A673 (cell line): ENCODE data around the gene MAGI1. TPM values are rescaled to one million over a fixed set of nuclear protein-coding genes. Genes with fewer than 3 reads are reported as not detected.

Source experiments
- BruUV-seq: library from RNA; stranded (reverse); fragments of 400-500 nt; replicated peaks from 2 replicates; lab custom pipeline; 2021; lab: Mats Ljungman, UMichigan
- CTCF ChIA-PET: fragments of 300-600 bp; sonication (Branson Sonifier 250); formaldehyde crosslinking; loops from one replicate; lab custom pipeline; 2022; ENCODE audit warnings: antibody characterized with exemption; lab: Charles Lee
- POLR2A ChIA-PET: fragments of 300-600 bp; sonication (Branson Sonifier 250); formaldehyde crosslinking; loops from one replicate; lab custom pipeline; 2022; ENCODE audit warnings: antibody characterized with exemption; ENCODE audit not compliant: low non-redundant PET; lab: Charles Lee
- DNase-seq: peaks from one replicate; pipeline ENCODE4 v3.0.0-alpha.2; 2015; ENCODE audit warnings: low spot score
- H3K27ac ChIP-seq: fragments of 200-600 bp; sonication (generic); 2 replicates; pipeline ENCODE4 v1.5.1; 2016; ENCODE audit warnings: mixed run types, low read depth, mild to moderate bottlenecking, mixed read lengths, antibody characterized with exemption, low read length; ENCODE audit not compliant: poor library complexity, severe bottlenecking
- H3K27me3 ChIP-seq: fragments of 200-600 bp; sonication (generic); replicated peaks from 2 replicates; pipeline ENCODE4 v1.6.1; 2017; ENCODE audit warnings: mixed run types, low read depth, mild to moderate bottlenecking, mixed read lengths, antibody characterized with exemption, low read length; ENCODE audit not compliant: insufficient read depth, poor library complexity
- H3K36me3 ChIP-seq: fragments of 200-600 bp; sonication (generic); 2 replicates; pipeline ENCODE4 v1.6.1; 2016; ENCODE audit warnings: mixed run types, mild to moderate bottlenecking, mixed read lengths, antibody characterized with exemption, low read length; ENCODE audit not compliant: insufficient read depth, poor library complexity, severe bottlenecking
- H3K4me1 ChIP-seq: fragments of 200-600 bp; sonication (generic); 2 replicates; pipeline ENCODE4 v1.6.1; 2017; ENCODE audit warnings: mixed run types, mild to moderate bottlenecking, mixed read lengths, antibody characterized with exemption, low read length; ENCODE audit not compliant: insufficient read depth, poor library complexity, severe bottlenecking
- H3K4me3 ChIP-seq: fragments of 200-600 bp; sonication (generic); 2 replicates; pipeline ENCODE4 v1.5.1; 2016; ENCODE audit warnings: low read depth, mixed run types, mild to moderate bottlenecking, mixed read lengths, low read length; ENCODE audit not compliant: poor library complexity, severe bottlenecking
- H3K9me3 ChIP-seq: fragments of 200-600 bp; sonication (generic); 2 replicates; pipeline ENCODE4 v1.6.1; 2016; ENCODE audit warnings: mixed run types, low read depth, mild to moderate bottlenecking, mixed read lengths, antibody characterized with exemption, low read length; ENCODE audit not compliant: poor library complexity, severe bottlenecking
- CTCF ChIP-seq: fragments of 300-800, 200-600 bp; sonication (generic); conservative IDR thresholded peaks from 2 replicates; pipeline ENCODE4 v1.5.1; 2017; ENCODE audit warnings: low read depth, mild to moderate bottlenecking, antibody characterized with exemption, low read length, moderate library complexity, mixed read lengths
- EZH2 ChIP-seq: fragments of 200-600 bp; sonication (generic); IDR thresholded peaks from 2 replicates; pipeline ENCODE4 v1.6.1; 2017; ENCODE audit warnings: borderline replicate concordance, low read depth, mild to moderate bottlenecking, mixed read lengths, antibody characterized with exemption, low read length; ENCODE audit not compliant: poor library complexity, severe bottlenecking
- intact Hi-C: fragments of 100-400 bp; cut with micrococcal nuclease; formaldehyde crosslinking; loops from one replicate; pipeline ENCODE4 v1.10.0; 2022; ENCODE audit not compliant: unreplicated experiment
- total RNA-seq: library from RNA; stranded (reverse); gene quantifications from 2 replicates; pipeline ENCODE4 v1.2.3, GENCODE V29; 2021

MAGI1 gene
- total RNA-seq, 1 experiment from 2014 or later = 30.5 TPM

- peaks cover 7% of the 10 kb centered on the region for H3K4me1 ChIP-seq
- no peaks in the 10 kb centered on the region for H3K36me3 ChIP-seq
- no peak overlapping the region for H3K27ac ChIP-seq
- no TSS peak for BruUV-seq
- no peak overlapping the region for H3K4me3 ChIP-seq
- no peak for TF ChIP-seq CTCF
- TF ChIP-seq EZH2 = no peak
- ChIA-PET POLR2A (no interaction called here), CTCF (no interaction called here)
- intact Hi-C loops = no loop called here
- no peaks in the 10 kb centered on the region for H3K27me3 ChIP-seq
- DNase-seq = no peak
- no peaks in the 10 kb centered on the region for H3K9me3 ChIP-seq
Observed at GRCh38 chr3:65880350-65880749, 158.4 kb downstream of the MAGI1 start.

DNA sequence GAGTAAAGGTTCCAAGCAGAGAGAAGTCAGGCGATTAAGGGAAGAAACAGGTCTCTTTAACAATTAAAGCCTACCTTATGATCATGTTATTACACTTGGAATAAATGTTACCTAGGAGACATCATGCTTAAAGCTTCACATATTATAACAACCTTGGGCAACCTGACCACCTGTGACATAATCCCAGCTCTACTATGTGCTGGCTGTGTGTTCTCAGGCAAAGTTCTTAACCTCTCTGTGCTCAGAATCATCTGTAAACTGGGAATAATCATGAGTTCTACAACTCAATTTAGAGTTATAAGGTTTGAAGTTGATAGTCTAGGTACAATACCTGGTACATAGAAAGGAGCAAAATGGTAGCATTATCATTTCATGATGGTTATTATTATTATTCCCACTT is 159.3 kb downstream of the MAGI1 start:
- TF ChIP-seq EZH2 (no peak), CTCF (no peak)
- H3K27ac ChIP-seq = no peak overlapping the region
- H3K4me3 ChIP-seq = no peak overlapping the region
- no peaks in the 10 kb centered on the region for H3K36me3 ChIP-seq
- DNase-seq = no peak
- H3K9me3 ChIP-seq = no peaks in the 10 kb centered on the region
- ChIA-PET CTCF (no interaction called here), POLR2A (no interaction called here)
- peaks cover 7% of the 10 kb centered on the region for H3K4me1 ChIP-seq
- BruUV-seq = no TSS peak
- no peaks in the 10 kb centered on the region for H3K27me3 ChIP-seq
- intact Hi-C loops = no loop called here

GRCh38 chr3:65878831-65879230 is 159.9 kb downstream of the MAGI1 start:
- BruUV-seq = no TSS peak
- H3K27me3 ChIP-seq = no peaks in the 10 kb centered on the region
- H3K9me3 ChIP-seq = no peaks in the 10 kb centered on the region
- peaks cover 7% of the 10 kb centered on the region for H3K4me1 ChIP-seq
- no peak for DNase-seq
- H3K27ac ChIP-seq = no peak overlapping the region
- ChIA-PET CTCF (no interaction called here), POLR2A (no interaction called here)
- H3K4me3 ChIP-seq = no peak overlapping the region
- intact Hi-C loops = no loop called here
- no peaks in the 10 kb centered on the region for H3K36me3 ChIP-seq
- TF ChIP-seq CTCF (no peak), EZH2 (no peak)
